Fibroblast of lung (primary cell): ENCODE measurements around the gene PLSCR2. TPM values are rescaled to one million over a fixed set of nuclear protein-coding genes. Genes with fewer than 3 reads are reported as not detected.

Experiments used
- DNase-seq, 2 donors: peaks; one replicate each; pipeline versions ENCODE4 v3.0.0 to v3.0.0-alpha.2; 2010; ENCODE audit warnings: low read depth in 2 of 2
- H2AFZ ChIP-seq: 2 replicates; pipeline ENCODE4 v1.5.1; 2012; ENCODE audit warnings: low read length, control low read depth, inconsistent platforms
- H3K27ac ChIP-seq: 2 replicates; pipeline ENCODE4 v1.5.1; 2011; ENCODE audit warnings: low read length, control low read depth; ENCODE audit not compliant: insufficient read depth
- H3K27me3 ChIP-seq: 2 replicates; pipeline ENCODE4 v1.5.1; 2011; ENCODE audit warnings: mild to moderate bottlenecking, low read length; ENCODE audit not compliant: control insufficient read depth, insufficient read depth
- H3K36me3 ChIP-seq: 2 replicates; pipeline ENCODE4 v1.5.1; 2011; ENCODE audit warnings: low read length; ENCODE audit not compliant: control insufficient read depth, insufficient read depth
- H3K4me1 ChIP-seq: 2 replicates; pipeline ENCODE4 v1.5.1; 2011; ENCODE audit warnings: low read length; ENCODE audit not compliant: control insufficient read depth, insufficient read depth; ENCODE audit errors: extremely low read depth
- H3K4me2 ChIP-seq: 2 replicates; pipeline ENCODE4 v1.5.1; 2011; ENCODE audit warnings: low read length, control low read depth; ENCODE audit not compliant: insufficient read depth; ENCODE audit errors: extremely low read depth
- H3K4me3 ChIP-seq, 4 experiments: fragments of 200-600 bp in 1 of 4; sonication (generic) in 1 of 4; replicated peaks in 1 of 4; 2 replicates each; pipeline ENCODE4 v1.5.1; 2011 to 2016; ENCODE audit warnings: low read length in 4 of 4, low read depth in 3 of 4, mild to moderate bottlenecking in 3 of 4, control low read depth in 2 of 4, inconsistent platforms in 1 of 4, mixed read lengths in 1 of 4; ENCODE audit not compliant: insufficient read depth in 1 of 4; ENCODE audit errors: control extremely low read depth in 1 of 4
- H3K79me2 ChIP-seq: 2 replicates; pipeline ENCODE4 v1.5.1; 2012; ENCODE audit warnings: mild to moderate bottlenecking, low read length, inconsistent platforms; ENCODE audit not compliant: control insufficient read depth, insufficient read depth
- H3K9ac ChIP-seq: 2 replicates; pipeline ENCODE4 v1.5.1; 2011; ENCODE audit warnings: mild to moderate bottlenecking, low read length, control low read depth; ENCODE audit not compliant: insufficient read depth
- H3K9me3 ChIP-seq: 2 replicates; pipeline ENCODE4 v1.5.1; 2012; ENCODE audit warnings: low read depth, low read length; ENCODE audit not compliant: control insufficient read depth, insufficient read depth
- H4K20me1 ChIP-seq: 2 replicates; pipeline ENCODE4 v1.5.1; 2011; ENCODE audit warnings: low read length; ENCODE audit not compliant: control insufficient read depth, insufficient read depth; ENCODE audit errors: extremely low read depth
- CTCF ChIP-seq, 2 donors: IDR thresholded peaks in 1 of 2; conservative IDR thresholded peaks in 1 of 2; 1 replicate in 1 of 2; 2 replicates in 1 of 2; pipeline ENCODE4 v1.5.1; 2011 to 2012; ENCODE audit warnings: low read length in 2 of 2, control low read depth in 1 of 2, inconsistent platforms in 1 of 2, low read depth in 1 of 2, mild to moderate bottlenecking in 1 of 2
- EZH2 ChIP-seq: IDR thresholded peaks from 2 replicates; pipeline ENCODE4 v1.5.1; 2012; ENCODE audit warnings: low read length, control low read depth, mild to moderate bottlenecking; ENCODE audit errors: missing control alignments
- polyA plus RNA-seq, 2 donors: library from polyadenylated mRNA; depleted of rRNA in 1 of 2; stranded (reverse) in 1 of 2; unstranded in 1 of 2; fragments of >200 nt; gene quantifications; 2 replicates each; pipeline ENCODE4 v1.2.1, GENCODE V29; 2011 to 2012; ENCODE audit warnings: missing spikeins in 1 of 2
- total RNA-seq: library from RNA; depleted of rRNA; stranded (reverse); fragments of >200 nt; gene quantifications from 2 replicates; pipeline ENCODE4 v1.2.1, GENCODE V29; 2014

The PLSCR2 gene
- total and polyA plus RNA-seq, 2 donors (not counting 1 experiment from before 2014, with no cell fraction given), result 0.17 TPM; not detected in 1

- H3K27me3 ChIP-seq, result no peaks in the 10 kb centered on the region
- H3K9me3 ChIP-seq, result no peaks in the 10 kb centered on the region
- H3K4me1 ChIP-seq, result no peaks in the 10 kb centered on the region
- H2AFZ ChIP-seq, result no peak overlapping the region
- no peaks in the 10 kb centered on the region for H3K36me3 ChIP-seq
- H4K20me1 ChIP-seq, result no peaks in the 10 kb centered on the region
- TF ChIP-seq CTCF (conservative IDR thresholded peaks at IDR 0.05 in 1 of 2, IDR thresholded peaks at IDR 0.05 in 1 of 2; ENCODE audit: low read depth in 1 of 2, low read length in 2 of 2) (no peak), EZH2 (no peak)
- DNase-seq, result no peak
- H3K4me3 ChIP-seq, result no peak overlapping the region
- no peaks in the 10 kb centered on the region for H3K79me2 ChIP-seq
- no peak overlapping the region for H3K27ac ChIP-seq
- H3K9ac ChIP-seq, result no peak overlapping the region
- no peak overlapping the region for H3K4me2 ChIP-seq
Measured at GRCh38 chr3:146396792-146397191, 72.6 kb downstream of the PLSCR2 start.

DNA sequence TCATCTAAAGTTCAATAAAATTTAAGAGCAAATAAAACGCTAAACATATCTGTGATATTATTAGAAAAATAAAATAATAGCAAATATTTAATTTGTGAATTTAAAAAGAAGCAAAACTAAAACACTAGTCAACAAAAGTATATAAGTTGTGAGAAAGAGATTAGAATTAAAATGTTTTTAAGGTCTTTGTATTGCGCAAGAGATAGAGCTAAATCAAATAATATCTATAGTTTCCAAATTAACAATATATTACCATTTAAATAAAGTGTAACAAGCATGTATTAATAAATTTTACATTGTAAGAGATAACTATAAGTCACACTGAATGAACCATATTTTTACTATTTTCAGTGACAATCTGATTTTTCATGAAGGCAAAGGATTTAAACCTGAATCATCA lies 74.2 kb downstream of the PLSCR2 start:
- DNase-seq, result no peak

DNA sequence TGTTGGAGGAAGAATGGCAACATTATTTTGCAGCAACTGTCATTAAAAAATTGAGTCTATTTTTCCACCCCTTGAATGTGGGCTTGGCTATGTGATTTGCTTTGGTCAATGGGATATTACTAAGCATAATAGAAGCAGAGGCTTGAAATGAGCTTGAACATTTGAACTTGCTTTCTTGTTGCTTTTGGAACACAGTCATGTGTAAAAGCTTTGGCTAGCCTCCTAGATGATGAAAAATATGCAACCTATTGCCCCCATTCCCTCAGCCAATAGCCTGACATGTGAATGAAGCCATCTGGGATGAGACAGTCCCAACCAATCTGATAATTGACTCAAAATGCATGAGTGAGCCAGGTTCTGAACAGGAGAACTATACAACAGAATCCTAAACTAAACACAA lies 78.4 kb downstream of the PLSCR2 start:
- Histone ChIP-seq H3K9me3 (no peaks in the 10 kb centered on the region), H3K4me2 (no peak overlapping the region), H3K79me2 (no peaks in the 10 kb centered on the region), H2AFZ (no peak overlapping the region), H3K4me3 (no peak overlapping the region), H3K9ac (no peak overlapping the region), H3K27ac (no peak overlapping the region), H3K27me3 (no peaks in the 10 kb centered on the region), H3K4me1 (no peaks in the 10 kb centered on the region), H3K36me3 (no peaks in the 10 kb centered on the region), H4K20me1 (no peaks in the 10 kb centered on the region)
- TF ChIP-seq CTCF (conservative IDR thresholded peaks at IDR 0.05 in 1 of 2, IDR thresholded peaks at IDR 0.05 in 1 of 2; ENCODE audit: low read depth in 1 of 2, low read length in 2 of 2) (no peak), EZH2 (no peak)
- peak; percentile 97 to 99 for DNase-seq

More for the DNA sequence above, 74.2 kb downstream of the PLSCR2 start:
- no peak overlapping the region for H2AFZ ChIP-seq
- H3K36me3 ChIP-seq, result no peaks in the 10 kb centered on the region
- no peaks in the 10 kb centered on the region for H3K79me2 ChIP-seq
- TF ChIP-seq EZH2 (no peak), CTCF (conservative IDR thresholded peaks at IDR 0.05 in 1 of 2, IDR thresholded peaks at IDR 0.05 in 1 of 2; ENCODE audit: low read depth in 1 of 2, low read length in 2 of 2) (no peak)
- no peaks in the 10 kb centered on the region for H3K4me1 ChIP-seq
- no peaks in the 10 kb centered on the region for H3K9me3 ChIP-seq
- no peak overlapping the region for H3K9ac ChIP-seq
- H3K27ac ChIP-seq, result no peak overlapping the region
- H4K20me1 ChIP-seq, result no peaks in the 10 kb centered on the region
- H3K27me3 ChIP-seq, result no peaks in the 10 kb centered on the region
- H3K4me2 ChIP-seq, result no peak overlapping the region
- no peak overlapping the region for H3K4me3 ChIP-seq
